H9 (cell line): Measurements from ENCODE around the gene CPLX1. TPM values are rescaled to one million over a fixed set of nuclear protein-coding genes. Genes with fewer than 3 reads are reported as not detected.

Experiments
- DNase-seq: peaks from one replicate; pipeline ENCODE4 v3.0.0-alpha.2; 2017
- H2AFZ ChIP-seq: one replicate; pipeline ENCODE4 v1.6.1; 2013; ENCODE audit warnings: mild to moderate bottlenecking, low read length, control low read depth, moderate library complexity
- H2AK5ac ChIP-seq: 2 replicates; pipeline ENCODE4 v1.6.1; 2013; ENCODE audit warnings: low read length, control low read depth, mixed read lengths; ENCODE audit not compliant: insufficient read length
- H2BK120ac ChIP-seq: one replicate; pipeline ENCODE4 v1.6.1; 2013; ENCODE audit warnings: low read depth, mild to moderate bottlenecking, low read length, control low read depth, inconsistent platforms; ENCODE audit not compliant: poor library complexity, severe bottlenecking
- H2BK12ac ChIP-seq: 2 replicates; pipeline ENCODE4 v1.6.1; 2013; ENCODE audit warnings: low read length, control low read depth, mixed read lengths, low read depth; ENCODE audit not compliant: insufficient read length
- H2BK15ac ChIP-seq: 2 replicates; pipeline ENCODE4 v1.6.1; 2013; ENCODE audit warnings: low read depth, low read length, control low read depth
- H2BK20ac ChIP-seq: one replicate; pipeline ENCODE4 v1.6.1; 2013; ENCODE audit warnings: low read depth, mild to moderate bottlenecking, low read length, control low read depth, inconsistent platforms; ENCODE audit not compliant: poor library complexity, severe bottlenecking
- H2BK5ac ChIP-seq: 2 replicates; pipeline ENCODE4 v1.6.1; 2013; ENCODE audit warnings: low read length, control low read depth, mixed read lengths; ENCODE audit not compliant: insufficient read length
- H3K14ac ChIP-seq: 2 replicates; pipeline ENCODE4 v1.6.1; 2013; ENCODE audit warnings: low read length, control low read depth; ENCODE audit not compliant: insufficient read depth
- H3K18ac ChIP-seq: 2 replicates; pipeline ENCODE4 v1.6.1; 2013; ENCODE audit warnings: low read depth, mild to moderate bottlenecking, mixed read lengths, low read length, control low read depth; ENCODE audit not compliant: insufficient read length
- H3K23ac ChIP-seq: 2 replicates; pipeline ENCODE4 v1.6.1; 2013; ENCODE audit warnings: low read length, control low read depth, mixed read lengths, low read depth; ENCODE audit not compliant: insufficient read length
- H3K23me2 ChIP-seq: 2 replicates; pipeline ENCODE4 v1.6.1; 2013; ENCODE audit warnings: low read depth, mild to moderate bottlenecking, mixed read lengths, low read length, control low read depth; ENCODE audit not compliant: insufficient read length, poor library complexity, severe bottlenecking
- H3K27ac ChIP-seq: 2 replicates; pipeline ENCODE4 v1.5.1; 2013; ENCODE audit warnings: low read length, control low read depth, mixed read lengths, low read depth; ENCODE audit not compliant: insufficient read length
- H3K27me3 ChIP-seq: 2 replicates; pipeline ENCODE4 v1.6.1; 2013; ENCODE audit warnings: low read length, control low read depth, inconsistent platforms; ENCODE audit not compliant: insufficient read depth
- H3K4ac ChIP-seq: 2 replicates; pipeline ENCODE4 v1.6.1; 2013; ENCODE audit warnings: low read depth, mild to moderate bottlenecking, control low read depth, inconsistent platforms, low read length, moderate library complexity
- H3K4me1 ChIP-seq: 2 replicates; pipeline ENCODE4 v1.6.1; 2013; ENCODE audit warnings: low read length, control low read depth, inconsistent platforms; ENCODE audit not compliant: insufficient read depth
- H3K4me2 ChIP-seq: 2 replicates; pipeline ENCODE4 v1.6.1; 2013; ENCODE audit warnings: low read length, control low read depth, mixed read lengths; ENCODE audit not compliant: insufficient read length, insufficient read depth
- H3K56ac ChIP-seq: 2 replicates; pipeline ENCODE4 v1.6.1; 2013; ENCODE audit warnings: low read depth, mild to moderate bottlenecking, mixed read lengths, low read length, control low read depth; ENCODE audit not compliant: insufficient read length
- H3K79me1 ChIP-seq: 2 replicates; pipeline ENCODE4 v1.6.1; 2013; ENCODE audit warnings: low read depth, mild to moderate bottlenecking, moderate library complexity, low read length, control low read depth, inconsistent platforms; ENCODE audit not compliant: insufficient read depth, poor library complexity, severe bottlenecking
- H3K79me2 ChIP-seq: 2 replicates; pipeline ENCODE4 v1.6.1; 2013; ENCODE audit warnings: low read length, control low read depth, inconsistent platforms; ENCODE audit not compliant: insufficient read depth
- H3K9ac ChIP-seq: 2 replicates; pipeline ENCODE4 v1.6.1; 2013; ENCODE audit warnings: low read length, control low read depth, mixed read lengths; ENCODE audit not compliant: insufficient read length; ENCODE audit errors: extremely low read depth
- H3K9me3 ChIP-seq: one replicate; pipeline ENCODE4 v1.6.1; 2013; ENCODE audit warnings: low read depth, low read length, inconsistent platforms; ENCODE audit not compliant: control insufficient read depth
- H3T11ph ChIP-seq: one replicate; pipeline ENCODE4 v1.6.1; 2013; ENCODE audit warnings: mild to moderate bottlenecking, low read length, control low read depth, inconsistent platforms
- H4K20me1 ChIP-seq: one replicate; pipeline ENCODE4 v1.6.1; 2013; ENCODE audit not compliant: control insufficient read depth, insufficient read length, insufficient read depth
- H4K5ac ChIP-seq: 2 replicates; pipeline ENCODE4 v1.6.1; 2013; ENCODE audit warnings: low read depth, mild to moderate bottlenecking, mixed read lengths, low read length, control low read depth; ENCODE audit not compliant: insufficient read length
- H4K8ac ChIP-seq: replicated peaks from 2 replicates; pipeline ENCODE4 v1.6.1; 2013; ENCODE audit warnings: low read length, control low read depth, mixed read lengths, low read depth; ENCODE audit not compliant: insufficient read length
- H4K91ac ChIP-seq: 2 replicates; pipeline ENCODE4 v1.6.1; 2013; ENCODE audit warnings: low read depth, mild to moderate bottlenecking, moderate library complexity, mixed read lengths, low read length, control low read depth; ENCODE audit not compliant: insufficient read length
- H3K27ac Mint-ChIP-seq, 3 experiments: 2 replicates in 2 of 3; 3 replicates in 1 of 3; pipeline ENCODE4 v1.8.0; 2020 to 2021; ENCODE audit warnings: mixed read lengths in 3 of 3, mild to moderate bottlenecking in 1 of 3, moderate library complexity in 1 of 3
- H3K27me3 Mint-ChIP-seq: 2 replicates; pipeline ENCODE4 v1.8.0; 2021; ENCODE audit warnings: low read depth, mild to moderate bottlenecking, moderate library complexity, mixed read lengths
- H3K36me3 Mint-ChIP-seq, 3 experiments: 2 replicates in 2 of 3; 3 replicates in 1 of 3; pipeline ENCODE4 v1.8.0; 2020 to 2021; ENCODE audit warnings: low read depth in 3 of 3, mixed read lengths in 3 of 3; ENCODE audit not compliant: insufficient read depth in 1 of 3
- H3K4me1 Mint-ChIP-seq, 2 experiments: 2 replicates each; pipeline ENCODE4 v1.8.0; 2020; ENCODE audit warnings: mixed read lengths in 2 of 2
- H3K4me3 Mint-ChIP-seq, 2 experiments: 2 replicates in 1 of 2; 3 replicates in 1 of 2; pipeline ENCODE4 v1.8.0; 2020 to 2021; ENCODE audit warnings: mild to moderate bottlenecking in 2 of 2, mixed read lengths in 2 of 2, moderate library complexity in 1 of 2
- H3K9me3 Mint-ChIP-seq, 2 experiments: 2 replicates in 1 of 2; 3 replicates in 1 of 2; pipeline ENCODE4 v1.8.0; 2020; ENCODE audit warnings: mild to moderate bottlenecking in 2 of 2, mixed read lengths in 2 of 2, moderate library complexity in 1 of 2
- WGBS: extraction: QIAGEN DNeasy Blood & Tissue Kit; methylation state at CpG from one replicate; pipeline ENCODE4 v1.1.7; 2013; ENCODE audit warnings: missing lambda C conversion rate, low lambda C conversion rate, mixed read lengths; ENCODE audit not compliant: insufficient read length; ENCODE audit errors: extremely low coverage; 5-methylcytosine and 5-hydroxymethylcytosine counted together
- total RNA-seq: library from RNA; stranded (reverse); gene quantifications from 2 replicates; pipeline ENCODE4 v1.2.1, GENCODE V29; 2021
- TF ChIP-seq, protein P1 (sequence below): fragments of 200-600 bp; sonication (generic); conservative IDR thresholded peaks from 3 replicates; pipeline ENCODE4 v1.8.0; 2021; ENCODE audit warnings: antibody characterized with exemption, mild to moderate bottlenecking

Gene CPLX1
- total RNA-seq, 1 experiment from 2014 or later: 0.90 TPM

DNA sequence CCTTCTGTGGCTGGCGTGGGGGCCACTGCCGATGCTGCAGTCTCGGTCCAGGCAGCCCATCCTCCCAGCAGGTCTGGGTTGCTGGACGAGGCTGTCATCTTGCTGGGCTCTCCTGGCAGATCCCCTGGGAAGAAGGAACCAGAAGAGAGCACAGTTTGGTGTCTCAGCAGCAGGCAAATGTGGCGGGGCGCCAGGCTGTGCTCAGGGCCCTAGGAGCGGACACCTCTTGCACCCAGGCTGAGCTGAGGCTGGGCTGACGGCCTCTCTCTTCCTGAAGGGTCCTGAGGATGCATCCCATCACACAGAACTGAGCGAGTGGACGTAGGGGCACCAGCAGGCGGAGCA, 39.2 kb upstream of the CPLX1 start:
- Histone ChIP-seq H3K14ac (no peak overlapping the region), H3K27ac (no peak overlapping the region), H3K18ac (no peak overlapping the region), H4K8ac (no peak overlapping the region), H2BK120ac (no peak overlapping the region), H3K79me1 (no peaks in the 10 kb centered on the region), H3K23ac (no peak overlapping the region), H3T11ph (no peak overlapping the region), H3K27me3 (no peaks in the 10 kb centered on the region), H3K23me2 (no peaks in the 10 kb centered on the region), H2BK20ac (no peak overlapping the region), H3K56ac (no peak overlapping the region), H3K4me2 (no peak overlapping the region), H2BK12ac (no peak overlapping the region), H3K4ac (no peak overlapping the region), H4K20me1 (peaks cover 4% of the 10 kb centered on the region), H4K5ac (no peak overlapping the region), H2BK15ac (no peak overlapping the region), H4K91ac (no peak overlapping the region), H3K79me2 (no peaks in the 10 kb centered on the region), H2AK5ac (no peak overlapping the region), H2BK5ac (no peak overlapping the region), H3K9me3 (no peaks in the 10 kb centered on the region), H3K9ac (no peak overlapping the region), H2AFZ (no peak overlapping the region), H3K4me1 (no peaks in the 10 kb centered on the region)
- no peaks in the 10 kb centered on the region for H3K9me3 Mint-ChIP-seq
- H3K36me3 Mint-ChIP-seq: peaks cover 22 to 64% (median 57%) of the 10 kb centered on the region in 3 experiments
- WGBS: no CpG with 5 or more reads among the region's 11 CpGs
- no peak overlapping the region for H3K4me3 Mint-ChIP-seq
- no peak for DNase-seq
- no peaks in the 10 kb centered on the region for H3K27me3 Mint-ChIP-seq
- no peaks in the 10 kb centered on the region for H3K4me1 Mint-ChIP-seq
- H3K27ac Mint-ChIP-seq: no peak overlapping the region
- TF ChIP-seq, protein P1, sequence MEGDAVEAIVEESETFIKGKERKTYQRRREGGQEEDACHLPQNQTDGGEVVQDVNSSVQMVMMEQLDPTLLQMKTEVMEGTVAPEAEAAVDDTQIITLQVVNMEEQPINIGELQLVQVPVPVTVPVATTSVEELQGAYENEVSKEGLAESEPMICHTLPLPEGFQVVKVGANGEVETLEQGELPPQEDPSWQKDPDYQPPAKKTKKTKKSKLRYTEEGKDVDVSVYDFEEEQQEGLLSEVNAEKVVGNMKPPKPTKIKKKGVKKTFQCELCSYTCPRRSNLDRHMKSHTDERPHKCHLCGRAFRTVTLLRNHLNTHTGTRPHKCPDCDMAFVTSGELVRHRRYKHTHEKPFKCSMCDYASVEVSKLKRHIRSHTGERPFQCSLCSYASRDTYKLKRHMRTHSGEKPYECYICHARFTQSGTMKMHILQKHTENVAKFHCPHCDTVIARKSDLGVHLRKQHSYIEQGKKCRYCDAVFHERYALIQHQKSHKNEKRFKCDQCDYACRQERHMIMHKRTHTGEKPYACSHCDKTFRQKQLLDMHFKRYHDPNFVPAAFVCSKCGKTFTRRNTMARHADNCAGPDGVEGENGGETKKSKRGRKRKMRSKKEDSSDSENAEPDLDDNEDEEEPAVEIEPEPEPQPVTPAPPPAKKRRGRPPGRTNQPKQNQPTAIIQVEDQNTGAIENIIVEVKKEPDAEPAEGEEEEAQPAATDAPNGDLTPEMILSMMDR: no peak
